Effector memory CD8-positive, alpha-beta T cell (primary cell): ENCODE measurements around the gene KCNB1.

Experiments used
- ATAC-seq: fragments of 150-1000 bp; cut with Tn5 transposase; replicated peaks from 2 replicates; pipeline ENCODE4 v1.10.0; 2021; ENCODE audit warnings: mild to moderate bottlenecking, moderate library complexity
- DNase-seq, 3 experiments: peaks; one replicate each; pipeline ENCODE4 v3.0.0; 2021
- H3K27ac Mint-ChIP-seq, 2 donors: one replicate each; pipeline ENCODE4 v1.8.0; 2022; ENCODE audit warnings: mild to moderate bottlenecking in 2 of 2, mixed read lengths in 2 of 2, moderate library complexity in 2 of 2
- H3K27me3 Mint-ChIP-seq, 2 donors: one replicate each; pipeline ENCODE4 v1.8.0; 2022; ENCODE audit warnings: mixed read lengths in 2 of 2
- H3K36me3 Mint-ChIP-seq: one replicate; pipeline ENCODE4 v1.8.0; 2022; ENCODE audit warnings: mild to moderate bottlenecking, moderate library complexity, mixed read lengths; ENCODE audit not compliant: insufficient read depth
- H3K4me1 Mint-ChIP-seq, 2 donors: one replicate each; pipeline ENCODE4 v1.8.0; 2022; ENCODE audit warnings: low read depth in 2 of 2, mixed read lengths in 2 of 2
- H3K4me3 Mint-ChIP-seq, 2 donors: one replicate each; pipeline ENCODE4 v1.8.0; 2022; ENCODE audit warnings: mild to moderate bottlenecking in 2 of 2, mixed read lengths in 2 of 2, moderate library complexity in 2 of 2
- H3K9me3 Mint-ChIP-seq, 2 donors: one replicate each; pipeline ENCODE4 v1.8.0; 2022; ENCODE audit warnings: mixed read lengths in 2 of 2

The KCNB1 gene

DNA sequence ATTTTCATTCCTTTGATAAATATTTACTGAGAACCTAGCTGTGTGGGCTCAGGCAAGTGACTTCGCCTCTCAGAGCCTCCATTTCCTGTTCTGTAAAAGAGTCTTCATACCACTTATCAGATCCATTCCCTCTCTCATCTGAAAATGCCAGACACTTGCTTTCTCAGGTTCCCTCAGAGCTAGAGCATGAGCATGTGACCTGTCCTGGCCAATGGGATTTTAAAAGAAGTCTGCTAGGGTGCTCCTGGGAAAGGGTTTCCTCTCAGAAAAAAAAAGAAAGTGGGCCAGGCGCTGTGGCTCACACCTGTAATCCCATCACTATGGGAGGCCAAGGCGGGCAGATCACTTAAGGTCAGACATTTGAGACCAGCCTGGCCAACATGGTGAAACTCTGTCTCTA, 5.3 kb downstream of the KCNB1 start:
- Mint-ChIP-seq H3K36me3 (peaks cover 3% of the 10 kb centered on the region), H3K27me3 (peaks cover 71 to 74% of the 10 kb centered on the region in 2 donors), H3K4me3 (no peak overlapping the region), H3K9me3 (no peaks in the 10 kb centered on the region), H3K27ac (no peak overlapping the region), H3K4me1 (peaks cover 0 to 2% of the 10 kb centered on the region in 2 donors)
- ATAC-seq (no peak), DNase-seq (no peak)

DNA sequence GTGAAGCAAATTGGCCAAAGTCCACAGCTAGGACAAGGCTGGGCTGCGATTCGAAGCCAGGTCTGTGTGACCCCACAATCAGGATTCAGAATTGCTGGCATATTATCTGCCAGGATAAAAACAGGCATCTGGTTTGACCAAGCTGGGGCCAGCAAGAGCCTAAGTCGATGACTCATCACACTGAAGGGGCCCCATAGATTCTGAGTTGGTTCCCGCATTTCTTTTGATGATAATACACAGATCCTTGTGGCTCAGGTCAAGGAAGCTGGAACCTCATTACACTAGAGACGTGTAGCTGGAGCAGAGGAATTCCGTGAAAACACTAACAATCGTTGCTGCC, 6.5 kb downstream of the KCNB1 start:
- no peaks in the 10 kb centered on the region for H3K4me1 Mint-ChIP-seq
- H3K27ac Mint-ChIP-seq = no peak overlapping the region
- no peak for DNase-seq
- no peak for ATAC-seq
- H3K36me3 Mint-ChIP-seq = peaks cover 3% of the 10 kb centered on the region
- peaks cover 65 to 71% of the 10 kb centered on the region in 2 donors for H3K27me3 Mint-ChIP-seq
- H3K9me3 Mint-ChIP-seq = no peaks in the 10 kb centered on the region
- no peak overlapping the region for H3K4me3 Mint-ChIP-seq

DNA sequence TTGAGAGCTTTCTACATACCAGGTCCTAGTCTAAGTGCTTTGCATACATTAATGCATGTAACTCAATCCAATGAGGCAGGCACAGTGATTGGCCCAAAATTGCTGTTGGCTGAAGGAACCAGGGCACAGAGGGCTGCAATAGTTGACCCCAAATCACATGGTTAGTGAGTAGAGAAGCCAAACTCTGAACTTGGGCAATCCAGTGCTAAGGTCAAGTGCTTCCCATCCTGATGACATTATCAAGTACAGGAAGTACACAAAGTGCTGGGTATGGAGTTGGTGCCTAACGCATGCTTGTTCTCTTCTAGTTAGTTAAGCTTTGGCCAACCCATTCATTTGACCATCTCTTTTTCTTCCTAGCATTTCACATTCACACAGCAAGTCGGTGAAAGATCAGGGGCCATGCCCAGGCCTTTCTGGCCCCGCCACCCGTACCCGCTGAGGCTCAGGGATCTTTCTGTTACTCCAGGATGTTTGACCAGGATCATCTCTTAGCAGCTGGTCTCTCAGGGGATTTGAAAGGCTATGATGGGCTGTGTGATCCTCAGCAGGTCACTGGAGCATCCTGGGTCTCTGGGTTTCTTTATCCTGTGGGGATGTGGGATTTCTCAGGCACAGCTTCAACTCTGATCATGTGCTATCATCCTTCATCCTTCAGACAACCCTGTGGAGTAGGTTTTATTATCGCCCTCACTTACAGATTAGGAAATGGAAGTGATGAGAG, 7.0 kb downstream of the KCNB1 start:
- no peaks in the 10 kb centered on the region for H3K9me3 Mint-ChIP-seq
- no peak overlapping the region for H3K27ac Mint-ChIP-seq
- peaks cover 3% of the 10 kb centered on the region for H3K36me3 Mint-ChIP-seq
- no peaks in the 10 kb centered on the region for H3K4me1 Mint-ChIP-seq
- peaks cover 65 to 71% of the 10 kb centered on the region in 2 donors for H3K27me3 Mint-ChIP-seq
- no peak overlapping the region for H3K4me3 Mint-ChIP-seq
- no peak for ATAC-seq
- no peak for DNase-seq

GRCh38 chr20:49471397-49471796, 11.1 kb downstream of the KCNB1 start:
- Mint-ChIP-seq H3K27ac (no peak overlapping the region), H3K36me3 (no peaks in the 10 kb centered on the region), H3K4me3 (no peak overlapping the region), H3K9me3 (no peaks in the 10 kb centered on the region), H3K27me3 (peaks cover 50 to 77% of the 10 kb centered on the region in 2 donors), H3K4me1 (no peaks in the 10 kb centered on the region)
- DNase-seq (no peak), ATAC-seq (no peak)

DNA sequence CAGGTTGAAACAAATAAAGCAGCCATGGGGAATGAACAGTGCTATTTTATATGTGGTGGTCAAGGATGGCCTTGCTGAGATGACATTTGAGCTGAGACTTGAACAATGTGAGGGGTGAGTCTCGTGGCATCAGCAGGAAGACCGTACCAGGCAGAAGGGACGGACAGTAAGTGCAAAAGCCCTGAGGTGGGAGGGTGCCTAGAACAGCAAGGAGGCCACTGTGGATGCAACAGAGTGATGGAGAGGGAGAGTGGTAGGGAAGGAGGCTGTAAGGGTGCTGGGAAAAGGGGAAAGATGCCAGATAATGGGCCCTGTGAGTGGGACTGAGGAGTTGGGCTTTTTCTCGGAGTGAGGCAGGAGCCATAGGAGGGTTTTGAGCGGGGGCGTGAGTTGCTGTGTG, 11.5 kb downstream of the KCNB1 start:
- DNase-seq = no peak
- no peak overlapping the region for H3K4me3 Mint-ChIP-seq
- H3K27me3 Mint-ChIP-seq = peaks cover 50 to 77% of the 10 kb centered on the region in 2 donors
- no peaks in the 10 kb centered on the region for H3K4me1 Mint-ChIP-seq
- no peak for ATAC-seq
- H3K27ac Mint-ChIP-seq = no peak overlapping the region
- H3K36me3 Mint-ChIP-seq = no peaks in the 10 kb centered on the region
- no peaks in the 10 kb centered on the region for H3K9me3 Mint-ChIP-seq

DNA sequence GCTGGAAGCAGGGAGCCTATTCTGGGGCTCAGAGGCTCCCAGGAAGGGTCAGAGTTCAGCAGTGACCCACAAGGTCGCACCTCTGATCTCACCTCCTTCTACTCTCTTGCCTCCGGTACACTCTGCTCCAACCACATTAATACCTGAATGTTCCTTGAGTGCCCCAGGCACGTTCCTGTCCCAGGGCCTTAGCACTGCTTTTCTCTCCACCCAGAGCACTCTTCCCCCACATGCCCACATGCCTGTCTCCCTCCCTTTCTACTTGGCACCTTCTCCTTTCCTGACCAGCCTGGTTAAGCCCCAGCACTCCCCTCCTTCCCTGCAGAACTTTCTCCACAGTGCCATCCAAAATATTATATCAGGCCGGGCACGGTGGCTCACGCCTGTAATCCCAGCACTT, 13.4 kb downstream of the KCNB1 start:
- Mint-ChIP-seq H3K27me3 (peaks cover 34 to 64% of the 10 kb centered on the region in 2 donors), H3K4me1 (no peaks in the 10 kb centered on the region), H3K27ac (no peak overlapping the region)

GRCh38 chr20:49468412-49468811, 14.1 kb downstream of the KCNB1 start:
- no peak for ATAC-seq
- no peak overlapping the region for H3K27ac Mint-ChIP-seq
- no peak for DNase-seq
- H3K27me3 Mint-ChIP-seq = peaks cover 33 to 63% of the 10 kb centered on the region in 2 donors
- H3K9me3 Mint-ChIP-seq = no peaks in the 10 kb centered on the region
- no peaks in the 10 kb centered on the region for H3K4me1 Mint-ChIP-seq
- H3K36me3 Mint-ChIP-seq = no peaks in the 10 kb centered on the region
- H3K4me3 Mint-ChIP-seq = no peak overlapping the region

More for the DNA sequence above, 13.4 kb downstream of the KCNB1 start:
- DNase-seq (no peak), ATAC-seq (no peak)
- H3K36me3 Mint-ChIP-seq = no peaks in the 10 kb centered on the region
- H3K4me3 Mint-ChIP-seq = no peak overlapping the region
- H3K9me3 Mint-ChIP-seq = no peaks in the 10 kb centered on the region

- Mint-ChIP-seq H3K4me1 (no peaks in the 10 kb centered on the region), H3K27ac (no peak overlapping the region), H3K4me3 (no peak overlapping the region), H3K36me3 (no peaks in the 10 kb centered on the region), H3K9me3 (no peaks in the 10 kb centered on the region), H3K27me3 (peaks cover 34 to 74% of the 10 kb centered on the region in 2 donors)
- DNase-seq = no peak
- no peak for ATAC-seq
These were observed 16.2 kb downstream of the KCNB1 start for GRCh38 chr20:49466114-49466912.

DNA sequence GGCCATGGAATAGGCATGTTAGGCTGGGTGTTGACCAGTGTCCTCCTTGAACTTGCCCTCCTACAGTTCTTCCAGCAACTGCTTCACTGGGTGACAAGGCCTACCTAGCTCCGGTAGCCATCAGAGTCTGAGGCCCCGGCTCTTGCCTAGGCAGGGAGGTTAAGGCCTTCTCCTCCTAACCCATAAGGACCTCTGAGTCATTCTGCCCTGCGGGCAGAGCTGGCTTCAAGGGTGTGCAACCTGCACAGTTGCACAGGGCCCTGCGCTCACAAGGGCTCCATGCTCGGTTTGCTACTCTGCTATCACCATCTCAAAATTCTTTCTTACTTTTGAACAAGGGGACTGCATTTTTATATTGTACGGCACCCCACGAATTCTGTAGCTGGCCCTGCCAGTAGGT, 17.9 kb downstream of the KCNB1 start:
- no peaks in the 10 kb centered on the region for H3K36me3 Mint-ChIP-seq
- H3K9me3 Mint-ChIP-seq = no peaks in the 10 kb centered on the region
- H3K27ac Mint-ChIP-seq = no peak overlapping the region
- no peaks in the 10 kb centered on the region for H3K4me1 Mint-ChIP-seq
- DNase-seq (no peak), ATAC-seq (no peak)
- H3K4me3 Mint-ChIP-seq = no peak overlapping the region
- H3K27me3 Mint-ChIP-seq = peaks cover 26 to 74% of the 10 kb centered on the region in 2 donors

GRCh38 chr20:49462626-49463025, 19.8 kb downstream of the KCNB1 start:
- Mint-ChIP-seq H3K4me3 (no peak overlapping the region), H3K36me3 (no peaks in the 10 kb centered on the region), H3K27ac (no peak overlapping the region), H3K27me3 (peaks cover 28 to 67% of the 10 kb centered on the region in 2 donors), H3K9me3 (no peaks in the 10 kb centered on the region), H3K4me1 (no peaks in the 10 kb centered on the region)
- no peak for DNase-seq
- no peak for ATAC-seq

GRCh38 chr20:49461894-49462620, 20.4 kb downstream of the KCNB1 start:
- DNase-seq = no peak
- Mint-ChIP-seq H3K36me3 (no peaks in the 10 kb centered on the region), H3K4me1 (no peaks in the 10 kb centered on the region), H3K27me3 (peaks cover 28 to 62% of the 10 kb centered on the region in 2 donors), H3K9me3 (no peaks in the 10 kb centered on the region), H3K27ac (no peak overlapping the region), H3K4me3 (no peak overlapping the region)
- ATAC-seq = no peak

DNA sequence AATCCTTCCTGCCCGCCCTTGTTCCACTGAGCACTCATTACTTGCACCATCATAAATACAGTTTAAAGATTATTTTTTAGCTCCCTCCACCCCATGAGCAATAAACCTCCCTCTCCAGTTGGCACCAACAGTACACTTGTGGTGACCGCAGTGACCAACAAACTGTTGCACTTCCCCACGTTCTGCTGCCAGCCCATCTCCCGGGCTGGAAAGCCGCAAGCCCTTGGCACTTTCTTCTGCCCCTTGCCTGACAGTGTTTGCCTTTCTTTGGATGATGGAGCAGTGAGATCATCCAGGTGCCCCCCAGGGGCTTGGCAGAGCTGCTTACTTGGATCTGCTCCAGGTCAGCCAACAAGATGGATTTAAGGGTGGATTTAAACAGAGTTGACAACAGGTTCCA, 21.6 kb downstream of the KCNB1 start:
- ATAC-seq (no peak), DNase-seq (no peak)
- no peaks in the 10 kb centered on the region for H3K36me3 Mint-ChIP-seq
- H3K4me1 Mint-ChIP-seq = no peaks in the 10 kb centered on the region
- H3K9me3 Mint-ChIP-seq = no peaks in the 10 kb centered on the region
- no peak overlapping the region for H3K27ac Mint-ChIP-seq
- H3K27me3 Mint-ChIP-seq = peaks cover 37 to 65% of the 10 kb centered on the region in 2 donors
- no peak overlapping the region for H3K4me3 Mint-ChIP-seq

DNA sequence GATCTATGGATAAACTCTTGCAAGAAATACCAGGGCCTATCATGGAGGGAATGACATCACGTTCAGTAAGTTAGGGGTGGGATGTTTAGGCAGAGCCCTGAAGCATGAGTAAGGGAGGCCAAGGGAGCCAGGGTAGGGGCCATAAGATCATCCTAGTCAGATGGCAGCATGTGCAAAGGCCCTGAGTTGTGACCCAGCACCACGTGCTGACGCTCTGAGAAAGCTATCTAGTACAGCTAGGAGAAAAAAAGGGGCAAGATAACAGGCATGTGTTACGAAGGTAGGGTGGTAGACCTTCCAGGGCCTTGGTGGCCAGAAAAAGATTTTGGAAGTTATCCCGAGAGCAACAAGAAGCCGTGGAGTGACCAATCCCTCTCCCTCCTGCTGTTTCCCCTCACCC, 22.3 kb downstream of the KCNB1 start:
- no peaks in the 10 kb centered on the region for H3K9me3 Mint-ChIP-seq
- peaks cover 40 to 72% of the 10 kb centered on the region in 2 donors for H3K27me3 Mint-ChIP-seq
- H3K27ac Mint-ChIP-seq = no peak overlapping the region
- no peaks in the 10 kb centered on the region for H3K36me3 Mint-ChIP-seq
- DNase-seq (no peak), ATAC-seq (no peak)
- no peaks in the 10 kb centered on the region for H3K4me1 Mint-ChIP-seq
- no peak overlapping the region for H3K4me3 Mint-ChIP-seq
